ENCODE results near the gene P3H4. TPM values are rescaled to one million over a fixed set of nuclear protein-coding genes. Genes with fewer than 3 reads are reported as not detected.
A peak's percentile ranks its signal among the peaks of the same experiment; 100 is the strongest.

Gene P3H4
- total RNA-seq, 1 experiment from 2014 or later = 24.0 TPM

DNA sequence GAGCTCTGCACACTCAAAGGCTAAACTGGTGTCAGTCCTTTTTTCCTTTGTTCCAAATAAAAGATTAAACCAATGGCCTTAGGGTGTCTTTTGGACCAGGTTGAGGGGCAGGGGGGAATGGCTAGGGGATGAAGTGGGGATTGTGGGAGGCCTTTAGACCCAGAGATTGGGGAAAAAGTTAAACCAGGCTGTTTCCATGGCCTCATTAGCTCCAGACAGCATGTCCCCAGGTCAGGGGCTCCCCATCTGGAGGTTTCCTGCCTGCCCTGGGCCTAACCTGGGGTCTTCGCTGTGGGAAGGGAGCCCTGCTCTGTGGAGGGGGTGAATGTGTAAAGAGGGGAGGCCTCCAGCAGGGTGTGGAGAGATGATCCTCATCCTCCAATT, 11.4 kb upstream of the P3H4 start:
- H3K27ac Mint-ChIP-seq = 0 out of 7 replicates have a peak overlapping the region, but pooled peaks of 2 of the 3 experiments have one; percentile 47 to 72
- DNase-seq = no peak
- Histone ChIP-seq H3K27ac (ENCODE audit: insufficient read length, low read depth, low read length) (no peak overlapping the region), H3K4me1 (ENCODE audit: insufficient read depth, low read length) (no peaks in the 10 kb centered on the region), H2BK15ac (ENCODE audit: low read depth, low read length) (no peak overlapping the region), H3K56ac (ENCODE audit: insufficient read length, low read depth, low read length) (no peak overlapping the region), H3K14ac (ENCODE audit: insufficient read depth, low read length) (no peak overlapping the region), H2AFZ (ENCODE audit: low read length) (no peak overlapping the region), H2BK120ac (ENCODE audit: low read depth, low read length, poor library complexity, severe bottlenecking) (no peak overlapping the region), H2AK5ac (ENCODE audit: insufficient read length, low read length) (no peak overlapping the region), H2BK20ac (ENCODE audit: low read depth, low read length, poor library complexity, severe bottlenecking) (no peak overlapping the region), H2BK12ac (ENCODE audit: insufficient read length, low read depth, low read length) (no peak overlapping the region), H3K23me2 (ENCODE audit: insufficient read length, low read depth, low read length, poor library complexity, severe bottlenecking) (no peaks in the 10 kb centered on the region), H4K5ac (ENCODE audit: insufficient read length, low read depth, low read length) (no peak overlapping the region), H3K27me3 (ENCODE audit: insufficient read depth, low read length) (no peaks in the 10 kb centered on the region), H3K9me3 (ENCODE audit: control insufficient read depth, low read depth, low read length) (no peaks in the 10 kb centered on the region), H4K91ac (ENCODE audit: insufficient read length, low read depth, low read length) (no peak overlapping the region), H3K4ac (ENCODE audit: low read depth, low read length) (no peak overlapping the region), H3K79me1 (ENCODE audit: insufficient read depth, low read depth, low read length, poor library complexity, severe bottlenecking) (no peaks in the 10 kb centered on the region), H3K79me2 (ENCODE audit: insufficient read depth, low read length) (no peaks in the 10 kb centered on the region), H4K20me1 (ENCODE audit: control insufficient read depth, insufficient read depth, insufficient read length) (no peaks in the 10 kb centered on the region), H3K4me2 (ENCODE audit: insufficient read depth, insufficient read length, low read length) (no peak overlapping the region), H4K8ac (replicated peaks; ENCODE audit: insufficient read length, low read depth, low read length) (no peak overlapping the region), H3K9ac (ENCODE audit: extremely low read depth, insufficient read length, low read length) (no peak overlapping the region), H3K23ac (ENCODE audit: insufficient read length, low read depth, low read length) (no peak overlapping the region), H3K18ac (ENCODE audit: insufficient read length, low read depth, low read length) (no peak overlapping the region), H3T11ph (ENCODE audit: low read length) (no peak overlapping the region), H2BK5ac (ENCODE audit: insufficient read length, low read length) (no peak overlapping the region)
- H3K27me3 Mint-ChIP-seq (ENCODE audit: low read depth) = no peaks in the 10 kb centered on the region
- H3K4me3 Mint-ChIP-seq = no peak overlapping the region
- peaks cover 9 to 22% of the 10 kb centered on the region in 2 experiments; a peak in 3 of 4 replicates for H3K4me1 Mint-ChIP-seq
- peaks cover 21 to 59% (median 50%) of the 10 kb centered on the region in 3 experiments; a peak in 6 of 7 replicates for H3K36me3 Mint-ChIP-seq (ENCODE audit: insufficient read depth in 1 of 3, low read depth in 3 of 3)
- WGBS (ENCODE audit: extremely low coverage, insufficient read length, low lambda C conversion rate) = no CpG with 5 or more reads among the region's 1 CpG
- no peaks in the 10 kb centered on the region for H3K9me3 Mint-ChIP-seq
- TF ChIP-seq, protein P1, sequence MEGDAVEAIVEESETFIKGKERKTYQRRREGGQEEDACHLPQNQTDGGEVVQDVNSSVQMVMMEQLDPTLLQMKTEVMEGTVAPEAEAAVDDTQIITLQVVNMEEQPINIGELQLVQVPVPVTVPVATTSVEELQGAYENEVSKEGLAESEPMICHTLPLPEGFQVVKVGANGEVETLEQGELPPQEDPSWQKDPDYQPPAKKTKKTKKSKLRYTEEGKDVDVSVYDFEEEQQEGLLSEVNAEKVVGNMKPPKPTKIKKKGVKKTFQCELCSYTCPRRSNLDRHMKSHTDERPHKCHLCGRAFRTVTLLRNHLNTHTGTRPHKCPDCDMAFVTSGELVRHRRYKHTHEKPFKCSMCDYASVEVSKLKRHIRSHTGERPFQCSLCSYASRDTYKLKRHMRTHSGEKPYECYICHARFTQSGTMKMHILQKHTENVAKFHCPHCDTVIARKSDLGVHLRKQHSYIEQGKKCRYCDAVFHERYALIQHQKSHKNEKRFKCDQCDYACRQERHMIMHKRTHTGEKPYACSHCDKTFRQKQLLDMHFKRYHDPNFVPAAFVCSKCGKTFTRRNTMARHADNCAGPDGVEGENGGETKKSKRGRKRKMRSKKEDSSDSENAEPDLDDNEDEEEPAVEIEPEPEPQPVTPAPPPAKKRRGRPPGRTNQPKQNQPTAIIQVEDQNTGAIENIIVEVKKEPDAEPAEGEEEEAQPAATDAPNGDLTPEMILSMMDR (conservative IDR thresholded peaks at IDR 0.05) = no peak

All from H9 (cell line).